Activated CD8-positive, alpha-beta memory T cell treated with anti-CD3 and anti-CD28 coated beads, Interleukin-2, amount 50 U/mL, for 1 hour (primary cell): ENCODE measurements around the gene MPZL1.
"Not testable (repeated sequence)": the region's sequence is repeated elsewhere in the genome, so short reads cannot be mapped to it uniquely, and the experiment has no call there.

Experiments used
- DNase-seq: peaks from one replicate; pipeline ENCODE4 v3.0.0-alpha.2; 2020; ENCODE audit errors: extremely low read depth

The MPZL1 gene

GRCh38 chr1:167808690-167809089 is 86.9 kb downstream of the MPZL1 start:
- DNase-seq = no peak

- DNase-seq = no peak
Observed at GRCh38 chr1:167812972-167813371, 91.2 kb downstream of the MPZL1 start.

GRCh38 chr1:167815650-167816049 is 93.9 kb downstream of the MPZL1 start:
- DNase-seq = no peak

- DNase-seq = no peak
Observed at GRCh38 chr1:167819849-167820683, 98.3 kb downstream of the MPZL1 start.

GRCh38 chr1:167820684-167821355 is 99.0 kb downstream of the MPZL1 start:
- DNase-seq = no peak

- DNase-seq = no peak
Observed at GRCh38 chr1:167821356-167821685, 99.5 kb downstream of the MPZL1 start.

- DNase-seq = no peak
Observed at GRCh38 chr1:167821969-167822685, 100.3 kb downstream of the MPZL1 start.

GRCh38 chr1:167824163-167824794 is 102.5 kb downstream of the MPZL1 start:
- no peak for DNase-seq

GRCh38 chr1:167825419-167826079 is 103.8 kb downstream of the MPZL1 start:
- no peak for DNase-seq

GRCh38 chr1:167826127-167826526 is 104.3 kb downstream of the MPZL1 start:
- no peak for DNase-seq

GRCh38 chr1:167829868-167830267 is 108.1 kb downstream of the MPZL1 start:
- DNase-seq = no peak

- not testable (repeated sequence) for DNase-seq
Observed at GRCh38 chr1:167830668-167831067, 108.9 kb downstream of the MPZL1 start.

GRCh38 chr1:167832693-167833092 is 110.9 kb downstream of the MPZL1 start:
- no peak for DNase-seq

GRCh38 chr1:167833904-167834303 is 112.1 kb downstream of the MPZL1 start:
- no peak for DNase-seq

- DNase-seq = no peak
Observed at GRCh38 chr1:167836197-167836596, 114.4 kb downstream of the MPZL1 start.

- no peak for DNase-seq
Observed at GRCh38 chr1:167837326-167837725, 115.5 kb downstream of the MPZL1 start.

- DNase-seq = no peak
Observed at GRCh38 chr1:167839009-167839408, 117.2 kb downstream of the MPZL1 start.
